ENCODE data around the gene RAD51B.
"Not testable (repeated sequence)": the region's sequence is repeated elsewhere in the genome, so short reads cannot be mapped to it uniquely, and the experiment has no call there.

GRCh38 chr14:67818476-67818875 is 1.1 kb upstream of the RAD51B start:
- TF ChIP-seq CTCF, POLR2A (IDR thresholded peaks at IDR 0.05): not testable (repeated sequence)
